Smooth muscle cell (in vitro differentiated cells): ENCODE results near the gene VDAC1. TPM values are rescaled to one million over a fixed set of nuclear protein-coding genes. Genes with fewer than 3 reads are reported as not detected.

ENCODE experiments used
- DNase-seq: peaks from one replicate; lab custom pipeline; 2025; ENCODE audit not compliant: unreplicated experiment; lab: John Stamatoyannopoulos, UW
- H2AFZ ChIP-seq: fragments of 200-600 bp; sonication (generic); 2 replicates; pipeline ENCODE4 v1.6.0; 2016; ENCODE audit warnings: antibody characterized with exemption, low read depth, mild to moderate bottlenecking
- H3F3A ChIP-seq: fragments of 200-600 bp; sonication (generic); 2 replicates; pipeline ENCODE4 v1.6.0; 2017; ENCODE audit warnings: antibody characterized with exemption, low read depth
- H3K27ac ChIP-seq: fragments of 200-600 bp; sonication (generic); 2 replicates; pipeline ENCODE4 v1.5.1; 2016; ENCODE audit warnings: low read depth, mild to moderate bottlenecking
- H3K27me3 ChIP-seq: fragments of 200-600 bp; sonication (generic); 2 replicates; pipeline ENCODE4 v1.6.1; 2016; ENCODE audit warnings: low read depth, mild to moderate bottlenecking
- H3K36me3 ChIP-seq: fragments of 200-600 bp; sonication (generic); 2 replicates; pipeline ENCODE4 v1.5.1; 2016; ENCODE audit warnings: low read depth
- H3K4me1 ChIP-seq: fragments of 200-600 bp; sonication (generic); 2 replicates; pipeline ENCODE4 v1.5.1; 2016; ENCODE audit warnings: low read depth
- H3K4me2 ChIP-seq: fragments of 200-600 bp; sonication (generic); 2 replicates; pipeline ENCODE4 v1.6.0; 2016; ENCODE audit warnings: mild to moderate bottlenecking
- H3K4me3 ChIP-seq: fragments of 200-600 bp; sonication (generic); 2 replicates; pipeline ENCODE4 v1.5.1; 2016; ENCODE audit warnings: mild to moderate bottlenecking
- H3K79me2 ChIP-seq: fragments of 200-600 bp; sonication (generic); 2 replicates; pipeline ENCODE4 v1.6.0; 2016; ENCODE audit warnings: low read depth, mild to moderate bottlenecking
- H3K9ac ChIP-seq: fragments of 200-600 bp; sonication (generic); 2 replicates; pipeline ENCODE4 v1.6.0; 2016; ENCODE audit warnings: low read depth
- H3K9me3 ChIP-seq: fragments of 200-600 bp; sonication (generic); replicated peaks from 2 replicates; pipeline ENCODE4 v1.5.1; 2016; ENCODE audit warnings: low read depth
- H4K20me1 ChIP-seq: fragments of 200-600 bp; sonication (generic); 2 replicates; pipeline ENCODE4 v1.6.0; 2016; ENCODE audit warnings: low read depth
- WGBS: methylation state at CpG from one replicate; pipeline ENCODE4 v1.1.7; 2016; ENCODE audit warnings: low lambda C conversion rate; 5-methylcytosine and 5-hydroxymethylcytosine counted together
- polyA plus RNA-seq: library from polyadenylated mRNA; unstranded; fragments of >200 nt; fragmentation: Nextera tagmentation; extraction: Ambion mirVana; gene quantifications from 2 replicates; pipeline ENCODE4 v1.2.1, GENCODE V29; 2016
- total RNA-seq: library from RNA; depleted of rRNA; stranded (reverse); fragments of >200 nt; gene quantifications from 2 replicates; pipeline ENCODE4 v1.2.3, GENCODE V29; 2014
- TF ChIP-seq, protein P1 (sequence below): fragments of 200-600 bp; sonication (generic); IDR thresholded peaks from 2 replicates; pipeline ENCODE4 v1.5.1; 2017; ENCODE audit warnings: borderline replicate concordance, mild to moderate bottlenecking, antibody characterized with exemption; ENCODE audit not compliant: insufficient read depth, poor library complexity, severe bottlenecking

Gene VDAC1
- total and polyA plus RNA-seq, 2 experiments from 2014 or later = 221 to 252 TPM

DNA sequence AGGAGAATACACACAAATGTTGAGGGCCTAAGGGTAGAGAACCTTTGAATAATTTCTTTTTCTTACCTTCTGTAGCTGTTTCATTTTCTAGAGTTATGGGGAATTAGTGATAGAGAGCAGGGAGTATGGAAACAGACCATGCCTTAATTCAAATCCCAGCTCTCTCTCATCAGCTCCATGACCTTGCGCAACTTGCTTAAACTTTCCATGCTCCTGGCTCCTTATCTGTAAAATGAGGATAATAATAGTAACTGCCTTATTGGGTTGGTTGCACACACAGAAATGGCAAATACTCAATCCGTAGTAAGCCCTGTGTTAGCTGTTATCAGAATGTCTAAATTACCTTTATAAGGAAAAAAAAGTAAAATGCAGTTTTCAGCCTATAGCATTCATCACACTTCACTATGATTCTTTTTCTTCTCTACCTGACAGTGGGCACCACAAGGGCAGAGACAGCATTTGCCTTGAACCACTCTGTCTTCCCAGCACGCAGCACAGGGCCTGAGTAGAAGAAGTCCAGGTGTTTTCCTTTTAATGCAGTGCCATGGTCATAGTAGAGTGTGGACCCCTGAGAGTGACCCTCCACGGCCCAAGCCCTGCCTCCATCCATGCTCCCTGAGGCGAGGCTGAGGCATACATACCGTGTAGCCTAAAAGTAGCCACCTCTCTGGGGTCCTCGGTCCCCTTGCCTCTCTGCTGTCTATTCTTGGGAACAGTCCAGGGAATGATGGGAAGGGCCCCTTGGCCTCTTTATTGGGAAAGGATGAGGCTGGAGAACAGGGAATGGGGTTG is 53.8 kb downstream of the VDAC1 start:
- H3K4me3 ChIP-seq = no peak overlapping the region
- H3K9me3 ChIP-seq = no peaks in the 10 kb centered on the region
- no peaks in the 10 kb centered on the region for H3F3A ChIP-seq
- no peak overlapping the region for H2AFZ ChIP-seq
- H3K27ac ChIP-seq = no peak overlapping the region
- no peak for DNase-seq
- no peaks in the 10 kb centered on the region for H3K27me3 ChIP-seq
- TF ChIP-seq, protein P1, sequence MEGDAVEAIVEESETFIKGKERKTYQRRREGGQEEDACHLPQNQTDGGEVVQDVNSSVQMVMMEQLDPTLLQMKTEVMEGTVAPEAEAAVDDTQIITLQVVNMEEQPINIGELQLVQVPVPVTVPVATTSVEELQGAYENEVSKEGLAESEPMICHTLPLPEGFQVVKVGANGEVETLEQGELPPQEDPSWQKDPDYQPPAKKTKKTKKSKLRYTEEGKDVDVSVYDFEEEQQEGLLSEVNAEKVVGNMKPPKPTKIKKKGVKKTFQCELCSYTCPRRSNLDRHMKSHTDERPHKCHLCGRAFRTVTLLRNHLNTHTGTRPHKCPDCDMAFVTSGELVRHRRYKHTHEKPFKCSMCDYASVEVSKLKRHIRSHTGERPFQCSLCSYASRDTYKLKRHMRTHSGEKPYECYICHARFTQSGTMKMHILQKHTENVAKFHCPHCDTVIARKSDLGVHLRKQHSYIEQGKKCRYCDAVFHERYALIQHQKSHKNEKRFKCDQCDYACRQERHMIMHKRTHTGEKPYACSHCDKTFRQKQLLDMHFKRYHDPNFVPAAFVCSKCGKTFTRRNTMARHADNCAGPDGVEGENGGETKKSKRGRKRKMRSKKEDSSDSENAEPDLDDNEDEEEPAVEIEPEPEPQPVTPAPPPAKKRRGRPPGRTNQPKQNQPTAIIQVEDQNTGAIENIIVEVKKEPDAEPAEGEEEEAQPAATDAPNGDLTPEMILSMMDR = no peak
- H3K4me2 ChIP-seq = no peak overlapping the region
- H3K36me3 ChIP-seq = no peaks in the 10 kb centered on the region
- H3K9ac ChIP-seq = no peak overlapping the region
- H3K79me2 ChIP-seq = no peaks in the 10 kb centered on the region
- no peaks in the 10 kb centered on the region for H3K4me1 ChIP-seq
- H4K20me1 ChIP-seq = no peaks in the 10 kb centered on the region
- WGBS = 73% methylated on average over 7 of the region's 7 CpGs

DNA sequence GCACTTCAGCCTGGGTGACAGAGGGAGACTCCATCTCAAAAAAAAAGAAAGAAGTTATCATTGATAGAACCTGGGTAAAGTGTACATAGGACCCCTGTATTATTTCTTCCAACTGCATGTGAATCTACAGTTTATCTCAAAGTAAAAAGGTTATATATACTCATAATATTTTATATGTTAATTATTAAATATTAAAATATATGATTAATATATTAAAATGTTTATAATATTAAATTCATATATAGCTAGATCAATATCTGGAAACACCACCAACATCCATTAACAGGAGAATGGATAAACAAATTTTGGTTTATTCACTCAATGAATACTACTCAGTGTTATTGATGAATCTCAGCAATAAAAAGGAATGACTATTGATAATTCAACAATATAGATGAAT is 56.1 kb downstream of the VDAC1 start:
- Histone ChIP-seq H3F3A (no peaks in the 10 kb centered on the region), H3K4me3 (no peak overlapping the region), H3K9me3 (no peaks in the 10 kb centered on the region), H2AFZ (no peak overlapping the region), H3K27ac (no peak overlapping the region), H4K20me1 (no peaks in the 10 kb centered on the region), H3K4me2 (no peak overlapping the region), H3K9ac (no peak overlapping the region), H3K36me3 (no peaks in the 10 kb centered on the region), H3K79me2 (no peaks in the 10 kb centered on the region), H3K27me3 (no peaks in the 10 kb centered on the region), H3K4me1 (no peaks in the 10 kb centered on the region)
- DNase-seq = no peak
- TF ChIP-seq, protein P1 = no peak

DNA sequence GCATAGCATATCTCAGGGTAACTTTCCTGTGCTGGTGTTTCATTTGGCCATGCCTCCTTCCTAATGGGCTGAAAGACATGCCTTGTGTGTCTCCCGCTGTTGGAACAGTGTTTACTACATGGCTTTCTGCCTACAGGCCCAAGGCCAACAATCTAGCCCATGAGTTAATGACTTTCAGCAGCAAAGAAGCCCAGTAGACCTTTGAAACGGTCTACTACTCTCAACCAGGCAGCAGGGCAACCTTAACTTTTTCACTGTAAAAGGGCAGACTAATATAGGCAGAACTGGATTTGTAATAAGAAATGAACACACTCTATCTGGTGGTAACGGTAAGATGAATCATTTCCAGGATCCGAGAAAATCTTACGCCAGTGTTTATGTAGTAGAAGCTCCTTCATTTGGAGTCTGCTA is 57.3 kb downstream of the VDAC1 start:
- no peaks in the 10 kb centered on the region for H3K36me3 ChIP-seq
- DNase-seq = no peak

More for the DNA sequence above, 57.3 kb downstream of the VDAC1 start:
- no peaks in the 10 kb centered on the region for H4K20me1 ChIP-seq
- TF ChIP-seq, protein P1 = no peak
- no peak overlapping the region for H3K9ac ChIP-seq
- H3K4me3 ChIP-seq = no peak overlapping the region
- no peak overlapping the region for H2AFZ ChIP-seq
- no peaks in the 10 kb centered on the region for H3K9me3 ChIP-seq
- H3K79me2 ChIP-seq = no peaks in the 10 kb centered on the region
- H3K4me2 ChIP-seq = no peak overlapping the region
- 75% methylated on average over 5 of the region's 5 CpGs for WGBS
- H3K27me3 ChIP-seq = no peaks in the 10 kb centered on the region
- H3F3A ChIP-seq = no peaks in the 10 kb centered on the region
- H3K27ac ChIP-seq = no peak overlapping the region
- no peaks in the 10 kb centered on the region for H3K4me1 ChIP-seq
